AG09319 (cell line): ENCODE results near the gene PIP5K1B.

ENCODE experiments used
- DNase-seq: peaks from one replicate; pipeline ENCODE4 v3.0.0-alpha.2; 2010; ENCODE audit warnings: low read depth; ENCODE audit errors: extremely low read depth
- CTCF ChIP-seq: IDR thresholded peaks from 2 replicates; pipeline ENCODE4 v1.5.1; 2011; ENCODE audit warnings: low read depth, mild to moderate bottlenecking, inconsistent platforms, low read length, moderate library complexity

PIP5K1B gene

GRCh38 chr9:68919661-68920060 lies 214.6 kb downstream of the PIP5K1B start:
- no peak for DNase-seq
- TF ChIP-seq CTCF, result no peak

- TF ChIP-seq CTCF, result no peak
- no peak for DNase-seq
Measured at GRCh38 chr9:68920921-68921320, 215.9 kb downstream of the PIP5K1B start.

DNA sequence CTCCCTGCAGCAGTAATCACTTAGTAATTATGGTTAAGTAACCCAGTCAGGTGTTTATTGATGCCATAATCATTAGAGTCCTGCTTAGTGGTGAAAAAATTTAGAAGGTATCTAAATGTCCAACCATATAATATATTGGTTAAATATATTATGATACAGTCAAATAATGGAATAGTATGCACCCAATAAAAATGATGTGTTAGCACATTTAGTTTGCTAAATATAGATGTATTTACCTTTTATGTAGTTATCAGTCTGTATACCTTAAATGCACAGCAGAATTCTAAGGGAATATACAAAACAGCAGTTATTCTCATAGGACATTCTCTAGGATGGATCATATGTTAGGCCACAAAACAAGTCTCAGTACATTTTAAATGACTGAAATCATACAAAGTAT lies 218.4 kb downstream of the PIP5K1B start:
- no peak for TF ChIP-seq CTCF
- DNase-seq, result no peak

GRCh38 chr9:68925175-68925574 lies 220.1 kb downstream of the PIP5K1B start:
- DNase-seq, result no peak
- no peak for TF ChIP-seq CTCF

GRCh38 chr9:68927165-68927564 lies 222.1 kb downstream of the PIP5K1B start:
- DNase-seq, result no peak
- TF ChIP-seq CTCF, result no peak

- no peak for DNase-seq
Measured at GRCh38 chr9:68931821-68932220, 226.8 kb downstream of the PIP5K1B start.

GRCh38 chr9:68932458-68932857 lies 227.4 kb downstream of the PIP5K1B start:
- no peak for DNase-seq
- no peak for TF ChIP-seq CTCF

More at GRCh38 chr9:68931821-68932220, 226.8 kb downstream of the PIP5K1B start:
- no peak for TF ChIP-seq CTCF
